ENCODE data around the gene MFAP3L.

The MFAP3L gene

DNA sequence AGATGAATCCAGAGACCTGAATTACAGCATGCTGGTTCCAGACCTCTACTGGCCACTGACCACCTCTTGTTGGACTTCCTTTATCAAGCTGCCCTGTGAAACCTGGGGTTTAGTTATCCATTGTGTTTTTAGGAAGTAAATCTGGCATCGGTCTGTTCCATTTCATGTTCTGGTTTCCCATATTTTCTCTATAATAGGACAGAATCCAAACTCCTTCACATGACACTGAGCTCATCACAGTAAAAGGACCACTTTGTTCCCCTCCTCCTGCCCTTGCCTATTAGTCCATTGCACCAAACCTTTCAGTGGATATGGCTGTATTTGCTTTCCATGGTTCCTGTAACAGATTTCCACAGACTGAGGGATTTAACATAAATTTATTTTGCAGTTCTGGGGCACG lies 4.0 kb downstream of the MFAP3L start:
- no peak for DNase-seq (ENCODE audit: low read depth in 2 of 2)

- no peak for DNase-seq (ENCODE audit: low read depth in 2 of 2)
Measured at GRCh38 chr4:170017252-170017651, 8.9 kb downstream of the MFAP3L start.

- no peak for DNase-seq (ENCODE audit: low read depth in 2 of 2)
Measured at GRCh38 chr4:170015285-170015684, 10.9 kb downstream of the MFAP3L start.

DNA sequence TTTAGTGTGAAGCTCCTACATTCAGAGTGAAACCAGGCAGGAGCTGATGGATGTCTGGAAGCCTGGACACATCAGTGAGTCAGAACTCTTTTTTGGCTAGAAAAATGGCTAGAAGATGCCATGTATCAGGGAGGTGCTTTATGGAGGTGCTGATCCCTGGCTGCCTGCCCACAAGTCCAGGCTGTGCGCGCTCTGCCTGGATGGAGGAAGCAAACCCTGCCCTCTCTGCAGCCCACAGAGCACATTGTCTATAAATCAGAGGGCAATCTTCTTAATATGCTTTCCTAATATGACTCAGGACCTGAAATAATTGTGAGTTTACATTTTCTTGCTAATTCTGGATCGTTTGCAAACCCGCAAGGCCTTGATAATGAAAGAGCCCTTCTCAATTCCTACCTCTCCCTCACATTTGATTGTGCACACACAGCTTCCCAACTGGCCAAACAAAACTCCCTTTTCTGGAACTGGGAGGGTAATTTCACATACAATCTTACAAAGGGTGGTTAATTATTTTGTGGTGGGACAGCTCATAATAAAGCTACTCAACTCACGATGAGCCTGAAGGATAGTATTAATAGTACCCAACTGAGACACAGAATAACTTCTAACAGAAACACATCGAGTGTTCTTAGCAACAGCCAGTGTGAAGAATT lies 11.7 kb downstream of the MFAP3L start:
- DNase-seq (ENCODE audit: low read depth in 2 of 2): no peak

- no peak for DNase-seq (ENCODE audit: low read depth in 2 of 2)
Measured at GRCh38 chr4:170012629-170012958, 13.6 kb downstream of the MFAP3L start.

GRCh38 chr4:170011921-170012628 lies 14.1 kb downstream of the MFAP3L start:
- DNase-seq (ENCODE audit: low read depth in 2 of 2): no peak

- no peak for DNase-seq (ENCODE audit: low read depth in 2 of 2)
Measured at GRCh38 chr4:170009291-170009690, 16.9 kb downstream of the MFAP3L start.

GRCh38 chr4:170008801-170009200 lies 17.4 kb downstream of the MFAP3L start:
- DNase-seq (ENCODE audit: low read depth in 2 of 2): no peak

GRCh38 chr4:170008371-170008770 lies 17.8 kb downstream of the MFAP3L start:
- no peak for DNase-seq (ENCODE audit: low read depth in 2 of 2)

GRCh38 chr4:170007113-170007512 lies 19.1 kb downstream of the MFAP3L start:
- DNase-seq (ENCODE audit: low read depth in 2 of 2): no peak

DNA sequence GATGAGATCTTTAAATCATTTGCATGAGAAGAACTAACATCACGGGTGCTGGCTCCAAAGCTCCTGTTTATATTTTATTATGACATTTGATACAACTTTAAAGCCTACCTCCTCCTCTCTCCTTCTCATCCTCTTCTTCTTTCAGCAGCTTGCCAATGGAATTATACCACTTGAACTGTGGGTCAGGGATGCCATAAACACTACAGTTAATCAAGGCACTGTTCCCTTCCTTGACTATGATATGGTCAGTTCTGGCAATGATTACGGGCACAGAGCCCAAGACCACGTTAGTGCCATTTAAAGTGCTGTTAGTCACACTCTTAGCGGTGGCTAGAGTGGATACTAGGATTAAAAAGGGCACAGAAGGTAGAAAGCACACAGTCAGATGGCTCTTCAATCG lies 20.7 kb downstream of the MFAP3L start:
- DNase-seq (ENCODE audit: low read depth in 2 of 2): no peak

DNA sequence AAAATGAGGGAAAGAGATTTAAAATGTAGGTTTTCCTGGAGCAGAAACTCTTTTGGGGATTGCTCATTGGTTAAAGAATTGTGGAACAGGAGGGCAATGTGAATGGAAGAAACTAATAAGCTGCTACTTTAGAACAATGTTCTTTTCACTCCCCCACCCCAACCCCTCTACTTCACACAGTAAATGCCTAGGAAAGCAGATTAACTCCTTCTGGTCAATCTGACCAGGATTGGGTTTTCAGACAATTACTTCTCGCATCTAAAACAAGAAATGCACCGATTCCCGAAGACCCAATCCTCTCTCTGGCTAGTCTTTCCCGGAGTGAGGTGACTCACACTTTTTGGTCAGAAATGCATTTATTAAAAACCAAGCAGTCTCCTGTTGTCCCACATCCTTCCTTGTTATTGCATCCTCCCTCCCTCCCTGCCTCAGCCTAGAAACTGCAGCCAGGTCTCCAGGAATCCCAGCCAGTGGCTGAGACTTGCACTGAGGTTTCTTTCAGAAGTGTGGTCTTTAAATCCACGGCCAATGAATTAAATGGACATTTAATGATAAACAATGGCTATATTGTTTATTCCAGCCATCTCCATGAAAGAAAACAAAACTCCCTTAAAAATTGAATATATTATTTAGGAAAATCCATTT lies 21.4 kb downstream of the MFAP3L start:
- no peak for DNase-seq (ENCODE audit: low read depth in 2 of 2)

GRCh38 chr4:170003071-170004070 lies 22.8 kb downstream of the MFAP3L start:
- no peak for DNase-seq (ENCODE audit: low read depth in 2 of 2)

- no peak for DNase-seq (ENCODE audit: low read depth in 2 of 2)
Measured at GRCh38 chr4:170001745-170002267, 24.4 kb downstream of the MFAP3L start.

GRCh38 chr4:170001011-170001744 lies 25.0 kb downstream of the MFAP3L start:
- DNase-seq (ENCODE audit: low read depth in 2 of 2): no peak

- DNase-seq (ENCODE audit: low read depth in 2 of 2): no peak
Measured at GRCh38 chr4:169999923-170000322, 26.3 kb downstream of the MFAP3L start.

GRCh38 chr4:169998981-169999380 lies 27.2 kb downstream of the MFAP3L start:
- DNase-seq (ENCODE audit: low read depth in 2 of 2): no peak

GRCh38 chr4:169996379-169997240 lies 29.6 kb downstream of the MFAP3L start:
- no peak for DNase-seq (ENCODE audit: low read depth in 2 of 2)

DNA sequence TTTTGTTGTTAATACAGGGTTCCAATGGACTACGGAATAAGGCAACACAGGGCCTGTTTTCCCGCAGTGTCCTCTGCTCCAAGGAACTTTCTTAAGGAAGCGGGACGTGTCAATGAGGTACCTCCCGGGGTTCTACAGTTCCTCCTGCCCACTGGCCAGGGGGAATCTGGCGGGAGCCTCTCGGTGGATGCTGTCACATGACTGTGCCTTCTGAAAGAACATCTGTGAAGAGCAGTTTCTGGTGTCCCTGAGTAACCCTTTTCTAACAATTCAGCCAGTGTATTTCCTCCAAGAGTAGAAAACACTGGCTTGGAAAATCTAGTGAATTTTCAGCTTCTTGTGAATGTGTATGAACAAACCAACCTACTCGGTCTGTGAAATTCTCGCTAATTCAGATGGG lies 32.7 kb downstream of the MFAP3L start:
- DNase-seq (ENCODE audit: low read depth in 2 of 2): no peak

- no peak for DNase-seq (ENCODE audit: low read depth in 2 of 2)
Measured at GRCh38 chr4:169988252-169988651, 37.9 kb downstream of the MFAP3L start.

All from stimulated activated CD4-positive, alpha-beta T cell treated with anti-CD3 and anti-CD28 coated beads, Interleukin-1b, Interleukin-23, amount 100 ng/mL, for 1 hour (primary cell).